Natural killer cell treated with Interleukin-12 subunit alpha and Interleukin-12 subunit beta and Interleukin-15 and Interleukin-18, amount 100 ng/mL, for 72 hours (primary cell): Measurements from ENCODE around the gene BTG1. TPM values are rescaled to one million over a fixed set of nuclear protein-coding genes. Genes with fewer than 3 reads are reported as not detected.
A peak's percentile ranks its signal among the peaks of the same experiment; 100 is the strongest.

Experiments
- ATAC-seq, 2 donors: fragments of 150-1000 bp; cut with Tn5 transposase in 1 of 2; sonication (Bioruptor Pico), chemical (Tn5 transposase) in 1 of 2; 2 replicates each; pipeline ENCODE4 v1.10.0; 2021
- DNase-seq: peaks from one replicate; pipeline ENCODE4 v3.0.0; 2022; ENCODE audit warnings: low spot score
- H3K27ac Mint-ChIP-seq, 2 donors: 1 replicate in 1 of 2; 2 replicates in 1 of 2; pipeline ENCODE4 v1.8.0; 2022; ENCODE audit warnings: mixed read lengths in 2 of 2, mild to moderate bottlenecking in 1 of 2, moderate library complexity in 1 of 2
- H3K27me3 Mint-ChIP-seq, 2 donors: 1 replicate in 1 of 2; 2 replicates in 1 of 2; pipeline ENCODE4 v1.8.0; 2022; ENCODE audit warnings: mixed read lengths in 2 of 2
- H3K36me3 Mint-ChIP-seq: one replicate; pipeline ENCODE4 v1.8.0; 2022; ENCODE audit warnings: mixed read lengths
- H3K4me1 Mint-ChIP-seq, 2 donors: 1 replicate in 1 of 2; 2 replicates in 1 of 2; pipeline ENCODE4 v1.8.0; 2022; ENCODE audit warnings: low read depth in 2 of 2, mixed read lengths in 2 of 2, mild to moderate bottlenecking in 1 of 2
- H3K4me3 Mint-ChIP-seq: one replicate; pipeline ENCODE4 v1.8.0; 2022; ENCODE audit warnings: mixed read lengths
- H3K9me3 Mint-ChIP-seq: 2 replicates; pipeline ENCODE4 v1.8.0; 2022; ENCODE audit warnings: mixed read lengths
- total RNA-seq, 2 donors: library from RNA; stranded (reverse); gene quantifications; one replicate each; pipeline ENCODE4 v1.2.3, GENCODE V29; 2022

The BTG1 gene
- total RNA-seq, 2 donors from 2014 or later = 80.0 to 249 TPM

GRCh38 chr12:92167075-92167474 lies 21.4 kb upstream of the BTG1 start:
- no peak for DNase-seq
- no peak overlapping the region for H3K4me3 Mint-ChIP-seq

GRCh38 chr12:92164712-92165111 lies 19.1 kb upstream of the BTG1 start:
- H3K27me3 Mint-ChIP-seq = peaks cover 0 to 7% of the 10 kb centered on the region in 2 donors
- ATAC-seq (no peak), DNase-seq (no peak)
- H3K4me3 Mint-ChIP-seq = no peak overlapping the region
- H3K36me3 Mint-ChIP-seq = no peaks in the 10 kb centered on the region
- no peaks in the 10 kb centered on the region for H3K9me3 Mint-ChIP-seq
- H3K4me1 Mint-ChIP-seq = peaks cover 0 to 3% of the 10 kb centered on the region in 2 donors
- H3K27ac Mint-ChIP-seq = no peak overlapping the region

More at GRCh38 chr12:92167075-92167474, 21.4 kb upstream of the BTG1 start:
- ATAC-seq = no peak
- H3K9me3 Mint-ChIP-seq = no peaks in the 10 kb centered on the region
- peaks cover 5 to 9% of the 10 kb centered on the region in 2 donors for H3K4me1 Mint-ChIP-seq
- no peak overlapping the region for H3K27ac Mint-ChIP-seq
- H3K36me3 Mint-ChIP-seq = no peaks in the 10 kb centered on the region
- H3K27me3 Mint-ChIP-seq = peaks cover 0 to 7% of the 10 kb centered on the region in 2 donors

GRCh38 chr12:92162079-92162478 lies 16.4 kb upstream of the BTG1 start:
- Mint-ChIP-seq H3K27me3 (peaks cover 0 to 7% of the 10 kb centered on the region in 2 donors), H3K27ac (no peak overlapping the region), H3K36me3 (no peaks in the 10 kb centered on the region), H3K9me3 (no peaks in the 10 kb centered on the region), H3K4me1 (peaks cover 0 to 7% of the 10 kb centered on the region in 2 donors), H3K4me3 (no peak overlapping the region)
- ATAC-seq (no peak), DNase-seq (no peak)

GRCh38 chr12:92158796-92159439 lies 13.3 kb upstream of the BTG1 start:
- Mint-ChIP-seq H3K36me3 (no peaks in the 10 kb centered on the region), H3K9me3 (no peaks in the 10 kb centered on the region), H3K4me1 (peaks cover 0 to 6% of the 10 kb centered on the region in 2 donors), H3K27ac (peak overlapping the region in 1 of 2 donors; percentile 54), H3K27me3 (peaks cover 0 to 4% of the 10 kb centered on the region in 2 donors), H3K4me3 (no peak overlapping the region)
- ATAC-seq (no peak), DNase-seq (no peak)

GRCh38 chr12:92156704-92157395 lies 11.2 kb upstream of the BTG1 start:
- DNase-seq (no peak), ATAC-seq (no peak)
- Mint-ChIP-seq H3K27ac (peak overlapping the region in 1 of 2 donors; percentile 52), H3K27me3 (no peaks in the 10 kb centered on the region), H3K36me3 (no peaks in the 10 kb centered on the region), H3K4me3 (no peak overlapping the region), H3K4me1 (peaks cover 0 to 6% of the 10 kb centered on the region in 2 donors), H3K9me3 (no peaks in the 10 kb centered on the region)

DNA sequence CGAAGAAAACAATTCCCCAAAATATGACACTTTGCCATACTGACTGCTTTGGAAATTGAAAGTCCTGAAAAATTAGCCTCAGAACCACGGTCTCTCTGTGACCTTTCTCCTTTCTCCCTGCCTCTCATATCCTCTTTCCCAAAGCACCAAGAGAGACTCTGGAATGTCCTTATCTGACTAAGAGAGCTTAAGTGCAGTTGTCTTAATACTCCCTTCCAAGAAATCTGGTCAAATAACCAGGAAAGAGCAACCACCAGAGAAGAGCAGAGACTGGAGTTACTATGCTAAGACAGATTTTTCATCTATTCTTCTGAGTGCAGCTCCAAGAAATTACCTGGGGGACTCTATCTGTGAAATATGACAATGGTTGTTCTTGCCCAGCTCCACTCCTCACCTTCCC lies 10.5 kb upstream of the BTG1 start:
- Mint-ChIP-seq H3K4me3 (no peak overlapping the region), H3K9me3 (no peaks in the 10 kb centered on the region), H3K4me1 (peaks cover 0 to 6% of the 10 kb centered on the region in 2 donors), H3K36me3 (no peaks in the 10 kb centered on the region), H3K27ac (no peak overlapping the region), H3K27me3 (no peaks in the 10 kb centered on the region)
- ATAC-seq (no peak), DNase-seq (no peak)

DNA sequence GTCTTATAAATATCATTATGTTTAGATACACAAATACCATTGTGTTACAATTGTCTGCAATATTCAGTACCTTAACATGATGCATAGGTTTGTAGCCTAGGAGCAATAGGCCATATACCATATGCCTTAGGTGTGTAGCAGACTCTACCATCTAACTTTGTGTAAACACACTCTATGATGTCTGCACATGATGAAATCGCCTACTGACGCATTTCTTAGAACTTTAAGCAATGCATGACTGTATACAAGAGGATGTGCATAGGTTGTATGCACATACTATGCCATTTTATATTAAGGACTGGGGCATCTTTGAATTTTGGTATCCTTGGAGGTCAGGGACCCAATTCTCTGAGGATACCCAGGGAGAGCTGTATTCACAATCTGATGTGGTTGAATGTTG lies 10.1 kb upstream of the BTG1 start:
- Mint-ChIP-seq H3K9me3 (no peaks in the 10 kb centered on the region), H3K27ac (no peak overlapping the region), H3K36me3 (no peaks in the 10 kb centered on the region), H3K4me1 (peaks cover 0 to 6% of the 10 kb centered on the region in 2 donors), H3K4me3 (no peak overlapping the region), H3K27me3 (no peaks in the 10 kb centered on the region)
- DNase-seq (no peak), ATAC-seq (no peak)

- no peak for DNase-seq
- Mint-ChIP-seq H3K27me3 (no peaks in the 10 kb centered on the region), H3K36me3 (no peaks in the 10 kb centered on the region), H3K9me3 (no peaks in the 10 kb centered on the region), H3K4me1 (peaks cover 9 to 10% of the 10 kb centered on the region in 2 donors), H3K4me3 (no peak overlapping the region), H3K27ac (no peak overlapping the region)
- no peak for ATAC-seq
Observed at GRCh38 chr12:92151916-92152315, 6.3 kb upstream of the BTG1 start.

DNA sequence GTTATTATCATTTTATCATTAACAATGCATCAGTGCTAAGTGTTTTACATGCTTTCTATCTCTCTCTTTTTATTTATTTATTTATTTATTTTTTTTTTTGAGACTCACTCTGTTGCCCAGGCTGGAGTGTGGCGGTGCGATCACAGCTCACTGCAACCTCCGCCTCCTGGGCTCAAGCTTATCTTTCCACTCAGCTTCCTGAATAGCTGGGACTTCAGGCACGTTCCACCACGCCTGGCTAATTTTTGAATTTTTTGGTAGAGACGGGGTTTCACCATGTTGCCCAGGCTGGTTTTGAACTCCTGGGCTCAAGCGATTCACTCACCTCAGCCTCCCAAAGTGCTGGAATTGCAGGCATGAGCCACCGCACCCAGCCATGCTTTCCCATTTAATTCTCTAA lies 3.9 kb upstream of the BTG1 start:
- Mint-ChIP-seq H3K4me3 (no peak overlapping the region), H3K9me3 (no peaks in the 10 kb centered on the region), H3K36me3 (no peaks in the 10 kb centered on the region), H3K4me1 (peaks cover 17 to 19% of the 10 kb centered on the region in 2 donors), H3K27ac (no peak overlapping the region), H3K27me3 (no peaks in the 10 kb centered on the region)
- no peak for ATAC-seq
- DNase-seq = no peak

- Mint-ChIP-seq H3K27me3 (no peaks in the 10 kb centered on the region), H3K4me1 (peaks cover 23 to 31% of the 10 kb centered on the region in 2 donors), H3K9me3 (no peaks in the 10 kb centered on the region), H3K27ac (peak overlapping the region; percentile 92 to 95), H3K36me3 (peaks cover 20% of the 10 kb centered on the region), H3K4me3 (peak overlapping the region; percentile 96)
- DNase-seq = no peak
- ATAC-seq = no peak
Observed at GRCh38 chr12:92147491-92147890, 1.8 kb upstream of the BTG1 start.

DNA sequence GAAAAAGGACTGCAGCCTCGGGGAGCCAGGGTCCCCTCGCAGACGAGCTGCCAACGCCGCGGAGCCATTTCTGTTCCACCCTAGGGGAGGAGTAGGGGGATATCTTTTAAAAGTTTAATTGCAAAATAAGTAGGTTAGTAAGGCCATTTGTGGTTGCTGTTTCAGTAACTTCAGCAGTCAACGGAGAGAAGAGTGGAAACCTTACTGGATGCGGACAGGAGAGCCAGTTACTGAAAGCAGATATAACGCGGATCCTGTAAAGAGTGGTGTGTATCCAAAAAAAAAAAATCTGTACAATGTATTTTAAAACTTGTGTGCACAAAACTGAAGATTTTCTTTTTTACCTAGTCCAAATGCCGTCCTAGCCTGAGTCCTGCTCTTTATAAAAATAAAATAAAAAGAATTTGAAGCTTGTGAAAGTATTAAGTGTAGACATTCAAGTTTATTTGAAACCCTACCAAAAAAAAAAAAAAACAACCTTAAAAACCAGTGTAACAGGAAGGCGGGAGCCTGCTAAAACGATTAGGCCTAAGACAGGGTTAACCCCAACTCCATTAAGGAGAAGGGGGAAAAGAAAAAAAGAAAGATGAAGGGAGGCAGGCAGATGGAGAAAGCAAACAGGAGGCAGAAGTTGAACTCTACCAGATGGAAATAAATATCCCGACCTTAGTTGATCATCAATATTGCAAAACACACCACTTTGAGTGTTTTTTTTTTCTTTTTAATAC lies 1.0 kb upstream of the BTG1 start:
- H3K4me1 Mint-ChIP-seq = peaks cover 24 to 32% of the 10 kb centered on the region in 2 donors
- H3K36me3 Mint-ChIP-seq = peaks cover 22% of the 10 kb centered on the region
- H3K27ac Mint-ChIP-seq = peak overlapping the region; percentile 92 to 95
- ATAC-seq = no peak
- no peaks in the 10 kb centered on the region for H3K27me3 Mint-ChIP-seq
- H3K9me3 Mint-ChIP-seq = no peaks in the 10 kb centered on the region
- no peak for DNase-seq
- peak overlapping the region; percentile 96 for H3K4me3 Mint-ChIP-seq

- no peak for DNase-seq
- H3K27ac Mint-ChIP-seq = peak overlapping the region; percentile 92 to 95
- no peaks in the 10 kb centered on the region for H3K9me3 Mint-ChIP-seq
- H3K4me3 Mint-ChIP-seq = peak overlapping the region; percentile 96
- H3K36me3 Mint-ChIP-seq = peaks cover 29% of the 10 kb centered on the region
- ATAC-seq = peak; percentile 45 to 70
- peaks cover 24 to 35% of the 10 kb centered on the region in 2 donors for H3K4me1 Mint-ChIP-seq
- no peaks in the 10 kb centered on the region for H3K27me3 Mint-ChIP-seq
Observed at GRCh38 chr12:92145481-92145730, 240 bp downstream of the BTG1 start.

- Mint-ChIP-seq H3K9me3 (no peaks in the 10 kb centered on the region), H3K4me3 (peak overlapping the region; percentile 96), H3K27ac (peak overlapping the region; percentile 92 to 95), H3K27me3 (no peaks in the 10 kb centered on the region), H3K4me1 (peaks cover 29 to 39% of the 10 kb centered on the region in 2 donors), H3K36me3 (peaks cover 34% of the 10 kb centered on the region)
- ATAC-seq = peak; percentile 43 to 56
- peak; percentile 86 for DNase-seq
Observed at GRCh38 chr12:92144631-92145480, 790 bp downstream of the BTG1 start.
